GM19351 (cell line): ENCODE data around the gene TBC1D25.

Experiments used
- ATAC-seq: cut with Tn5 transposase; IDR thresholded peaks from one replicate; pipeline ENCODE4 v1.9.1; 2021; ENCODE audit warnings: mild to moderate bottlenecking, moderate library complexity; ENCODE audit not compliant: unreplicated experiment

Gene TBC1D25

DNA sequence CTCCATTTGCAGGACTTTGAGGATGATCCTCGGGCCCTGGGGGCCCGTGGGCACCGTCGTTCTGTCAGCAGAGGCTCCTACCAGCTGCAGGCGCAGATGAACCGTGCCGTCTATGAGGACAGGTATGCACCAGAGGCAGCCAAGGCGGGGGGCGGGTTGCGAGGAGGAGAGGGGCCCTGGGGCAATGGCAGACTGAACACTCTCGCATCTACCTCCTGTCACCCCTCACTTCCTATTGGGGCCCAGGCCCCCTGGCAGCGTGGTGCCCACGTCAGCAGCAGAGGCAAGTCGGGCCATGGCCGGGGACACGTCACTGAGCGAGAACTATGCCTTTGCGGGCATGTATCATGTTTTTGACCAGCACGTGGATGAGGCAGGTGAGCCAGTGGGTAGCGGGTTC is 59.8 kb downstream of the TBC1D25 start:
- no peak for ATAC-seq

DNA sequence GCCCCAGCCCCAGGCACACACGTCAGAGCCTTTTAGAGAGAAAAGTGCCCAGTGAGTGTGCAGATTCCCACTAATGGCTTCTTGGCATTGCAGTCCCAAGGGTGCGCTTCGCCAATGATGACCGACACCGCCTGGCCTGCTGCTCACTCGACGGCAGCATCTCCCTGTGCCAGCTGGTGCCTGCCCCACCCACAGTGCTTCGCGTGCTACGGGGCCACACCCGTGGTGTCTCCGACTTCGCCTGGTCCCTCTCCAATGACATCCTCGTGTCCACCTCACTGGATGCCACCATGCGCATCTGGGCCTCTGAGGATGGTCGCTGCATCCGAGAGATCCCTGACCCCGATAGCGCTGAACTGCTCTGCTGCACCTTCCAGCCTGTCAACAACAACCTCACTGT is 60.7 kb downstream of the TBC1D25 start:
- ATAC-seq = no peak

- ATAC-seq = no peak
These were observed 62.4 kb downstream of the TBC1D25 start for GRCh38 chrX:48601741-48602394.

DNA sequence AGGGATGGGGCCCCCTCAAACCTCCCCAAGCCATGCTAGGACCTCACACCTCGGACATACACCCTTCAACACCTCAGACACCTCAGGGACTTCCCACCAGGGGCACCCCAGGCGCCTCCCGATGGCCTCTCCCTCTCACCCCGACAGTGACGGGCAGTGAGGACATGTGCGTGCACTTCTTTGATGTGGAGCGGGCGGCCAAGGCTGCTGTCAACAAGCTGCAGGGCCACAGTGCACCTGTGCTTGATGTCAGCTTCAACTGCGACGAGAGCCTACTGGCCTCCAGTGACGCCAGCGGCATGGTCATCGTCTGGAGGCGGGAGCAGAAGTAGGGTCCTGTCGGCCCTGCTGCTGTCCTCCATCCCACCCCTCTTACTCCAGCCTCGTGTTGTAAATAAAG is 65.2 kb downstream of the TBC1D25 start:
- no peak for ATAC-seq

- no peak for ATAC-seq
These were observed 66.6 kb downstream of the TBC1D25 start for GRCh38 chrX:48606091-48606490.

DNA sequence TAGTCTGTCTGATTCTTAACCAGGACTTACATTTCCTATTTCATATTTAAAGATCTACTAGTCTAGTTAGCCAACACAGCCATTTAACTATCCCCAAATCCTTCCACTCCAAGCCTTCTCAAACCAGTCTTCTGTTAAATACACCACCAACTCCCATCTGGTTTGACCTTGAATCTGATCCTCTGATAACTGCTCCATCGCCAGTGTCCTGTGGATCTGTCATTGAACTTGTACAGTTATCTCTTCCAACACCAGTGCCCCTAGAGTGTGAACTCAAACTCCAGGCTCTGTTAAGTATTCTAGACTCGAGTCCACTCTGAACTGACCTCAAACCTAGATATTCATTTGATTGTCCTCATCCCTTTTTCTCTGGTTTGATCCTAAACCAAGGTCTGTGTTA is 72.2 kb downstream of the TBC1D25 start:
- ATAC-seq = no peak
